GM12878 (cell line): ENCODE data around the gene GPER1. TPM values are rescaled to one million over a fixed set of nuclear protein-coding genes. Genes with fewer than 3 reads are reported as not detected.

Source experiments
- ATAC-seq: fragments of 200-7000 bp; cut with Tn5 transposase; 3 replicates; pipeline ENCODE4 v1.9.1; 2020; ENCODE audit warnings: mild to moderate bottlenecking, moderate library complexity
- BruUV-seq: library from RNA; stranded (reverse); fragments of 400-500 nt; replicated peaks from 2 replicates; lab custom pipeline; 2021; lab: Mats Ljungman, UMichigan
- CTCF ChIA-PET: fragments of 300-600 bp; sonication (Branson Sonifier 250); formaldehyde crosslinking; extraction: SDS; loops from one replicate; lab custom pipeline; 2021; ENCODE audit warnings: inconsistent platforms; lab: Yijun Ruan, JAX
- POLR2A ChIA-PET: fragments of 350-600 bp; formaldehyde crosslinking; extraction: SDS; loops from one replicate; lab custom pipeline; 2021; ENCODE audit warnings: inconsistent platforms; lab: Charles Lee
- RAD21 ChIA-PET: fragments of 300-600 bp; sonication (Branson Sonifier 250); formaldehyde crosslinking; loops from one replicate; lab custom pipeline; 2023; ENCODE audit warnings: antibody characterized with exemption; ENCODE audit not compliant: unreplicated experiment; lab: Charles Lee
- SMC1A ChIA-PET: fragments of 300-600 bp; sonication (Branson Sonifier 250); formaldehyde crosslinking; loops from one replicate; lab custom pipeline; 2023; ENCODE audit not compliant: unreplicated experiment, uncharacterized antibody; lab: Charles Lee
- DNase-seq: peaks from one replicate; pipeline ENCODE4 v3.0.0-alpha.2; 2011; ENCODE audit warnings: low read depth, low spot score
- FAIRE-seq: peaks from 3 replicates; lab custom pipeline; 2011; peaks lifted over from hg19 to GRCh38; lab: Jason Lieb, UNC
- H2AFZ ChIP-seq: 2 replicates; pipeline ENCODE4 v1.6.0; 2011; ENCODE audit warnings: low read depth, low read length, control low read depth; ENCODE audit not compliant: control insufficient read depth
- H3K27ac ChIP-seq: 2 replicates; pipeline ENCODE4 v1.5.1; 2011; ENCODE audit warnings: control low read depth; ENCODE audit not compliant: control insufficient read depth, insufficient read depth
- H3K27me3 ChIP-seq, 2 experiments: replicated peaks in 1 of 2; 2 replicates each; pipeline versions ENCODE4 v1.6.0 to v1.6.1; 2011; ENCODE audit warnings: low read length in 1 of 2; ENCODE audit not compliant: control insufficient read depth in 2 of 2, insufficient read depth in 2 of 2
- H3K36me3 ChIP-seq, 2 experiments: 2 replicates each; pipeline ENCODE4 v1.5.1; 2011; ENCODE audit warnings: low read length in 1 of 2; ENCODE audit not compliant: control insufficient read depth in 2 of 2, insufficient read depth in 2 of 2
- H3K4me1 ChIP-seq: 2 replicates; pipeline ENCODE4 v1.6.1; 2011; ENCODE audit warnings: mild to moderate bottlenecking, low read length, moderate library complexity, mixed read lengths; ENCODE audit not compliant: control insufficient read depth, insufficient read depth
- H3K4me2 ChIP-seq: 2 replicates; pipeline ENCODE4 v1.6.0; 2011; ENCODE audit warnings: control low read depth; ENCODE audit not compliant: control insufficient read depth, insufficient read depth
- H3K4me3 ChIP-seq: fragments of 200-600 bp; sonication (generic); 2 replicates; pipeline ENCODE4 v1.5.1; 2016
- H3K79me2 ChIP-seq: 2 replicates; pipeline ENCODE4 v1.6.0; 2011; ENCODE audit warnings: low read length; ENCODE audit not compliant: control insufficient read depth, insufficient read depth
- H3K9ac ChIP-seq: 2 replicates; pipeline ENCODE4 v1.8.0; 2011; ENCODE audit warnings: low read length, control low read depth, mixed read lengths; ENCODE audit not compliant: control insufficient read depth, insufficient read depth
- H3K9me3 ChIP-seq: replicated peaks from 3 replicates; pipeline ENCODE4 v1.5.1; 2011; ENCODE audit warnings: mild to moderate bottlenecking, low read length; ENCODE audit not compliant: control insufficient read depth, insufficient read depth
- H4K20me1 ChIP-seq: 2 replicates; pipeline ENCODE4 v1.6.0; 2011; ENCODE audit not compliant: control insufficient read depth, insufficient read depth
- CHD1 ChIP-seq: IDR thresholded peaks from 2 replicates; pipeline ENCODE4 v1.6.1; 2012; ENCODE audit warnings: low read depth, low read length, improper control_type of control experiment
- GABPA ChIP-seq: IDR thresholded peaks from 2 replicates; pipeline ENCODE4 v1.6.1; 2014; ENCODE audit warnings: antibody characterized with exemption, low read depth, mild to moderate bottlenecking, inconsistent platforms
- SIN3A ChIP-seq: IDR thresholded peaks from 2 replicates; pipeline ENCODE4 v1.6.1; 2012; ENCODE audit warnings: low read depth, low read length, improper control_type of control experiment
- SUZ12 ChIP-seq: fragments of 200-600 bp; sonication (generic); IDR thresholded peaks from one replicate; pipeline ENCODE4 v1.6.1; 2018; ENCODE audit warnings: antibody characterized with exemption, mild to moderate bottlenecking; ENCODE audit not compliant: unreplicated experiment
- ZNF24 ChIP-seq: fragments of 450-650 bp; IDR thresholded peaks from 2 replicates; pipeline ENCODE4 v1.6.1; 2017; ENCODE audit warnings: antibody characterized with exemption, mild to moderate bottlenecking
- WGBS: methylation state at CpG from one replicate; pipeline ENCODE4 v1.1.6; 2016; ENCODE audit warnings: low lambda C conversion rate; ENCODE audit not compliant: insufficient replicate concordance, insufficient coverage; ENCODE audit errors: missing lambda C conversion rate; 5-methylcytosine and 5-hydroxymethylcytosine counted together
- in situ Hi-C: fragments of 300-500 bp; cut with MboI; formaldehyde crosslinking; loops from 9 replicates; pipeline ENCODE4 v1.14.3; 2018; ENCODE audit warnings: mixed read lengths
- intact Hi-C: fragments of 100-400 bp; cut with micrococcal nuclease; formaldehyde crosslinking; loops from one replicate; pipeline ENCODE4 v1.14.2; 2022; ENCODE audit not compliant: unreplicated experiment
- polyA plus RNA-seq, 11 experiments: library from polyadenylated mRNA; depleted of rRNA in 4 of 11; unstranded in 6 of 11; stranded (reverse) in 5 of 11; fragments of >200 nt; fragmentation: Nextera tagmentation in 4 of 11; fragmentation: Illumina TruSeq in 1 of 11; extraction: Ambion mirVana in 4 of 11; extraction: Trizol in 1 of 11; gene quantifications; 1 replicate in 1 of 11; 2 replicates in 10 of 11; pipeline versions ENCODE4 v1.2.1 to v1.2.3, GENCODE V29; 2011 to 2016; ENCODE audit warnings: inconsistent platforms in 2 of 11, missing spikeins in 2 of 11, low read depth in 1 of 11
- total RNA-seq, 4 experiments: library from RNA; depleted of rRNA in 3 of 4; stranded (reverse); fragments of >200 nt in 3 of 4; fragmentation: Illumina TruSeq in 1 of 4; extraction: Trizol in 1 of 4; gene quantifications; 2 replicates each; pipeline versions ENCODE4 v1.2.1 to v1.2.3, GENCODE V29; 2013 to 2021
- TF ChIP-seq, protein P1 (sequence below): IDR thresholded peaks from 2 replicates; pipeline ENCODE4 v1.6.1; 2012; ENCODE audit warnings: improper control_type of control experiment, low read depth, low read length; ENCODE audit not compliant: insufficient replicate concordance

GPER1 gene
- total and polyA plus RNA-seq, 10 of the 15 experiments (the other 5 are each of a cell fraction or from before 2014, with no cell fraction given): 0.03 to 6.5 (median 2.6) TPM

GRCh38 chr7:1122832-1123501 is 35.1 kb downstream of the GPER1 start:
- no peak overlapping the region for H2AFZ ChIP-seq
- in situ Hi-C loops: no loop called here
- no peaks in the 10 kb centered on the region for H3K79me2 ChIP-seq
- ChIA-PET POLR2A (interaction anchor here (1.2 kb wide), 1 partner anchor 14 kb away, joined by 3 read pairs; no protein-coding TSS in a partner anchor), RAD21 (no interaction called here)
- H3K9me3 ChIP-seq: no peaks in the 10 kb centered on the region
- FAIRE-seq (no peak), DNase-seq (no peak), ATAC-seq (peak; percentile 34; the same call in 2 of the 3 replicates)
- peaks cover 7 to 9% of the 10 kb centered on the region in 2 experiments for H3K36me3 ChIP-seq
- BruUV-seq: no TSS peak
- H4K20me1 ChIP-seq: no peaks in the 10 kb centered on the region
- intact Hi-C loops: no loop called here
- no peak overlapping the region for H3K4me3 ChIP-seq
- H3K27me3 ChIP-seq: no peaks in the 10 kb centered on the region
- TF ChIP-seq GABPA (no peak), SIN3A (no peak), ZNF24 (no peak), SUZ12 (no peak), CHD1 (no peak)
- TF ChIP-seq, protein P1, sequence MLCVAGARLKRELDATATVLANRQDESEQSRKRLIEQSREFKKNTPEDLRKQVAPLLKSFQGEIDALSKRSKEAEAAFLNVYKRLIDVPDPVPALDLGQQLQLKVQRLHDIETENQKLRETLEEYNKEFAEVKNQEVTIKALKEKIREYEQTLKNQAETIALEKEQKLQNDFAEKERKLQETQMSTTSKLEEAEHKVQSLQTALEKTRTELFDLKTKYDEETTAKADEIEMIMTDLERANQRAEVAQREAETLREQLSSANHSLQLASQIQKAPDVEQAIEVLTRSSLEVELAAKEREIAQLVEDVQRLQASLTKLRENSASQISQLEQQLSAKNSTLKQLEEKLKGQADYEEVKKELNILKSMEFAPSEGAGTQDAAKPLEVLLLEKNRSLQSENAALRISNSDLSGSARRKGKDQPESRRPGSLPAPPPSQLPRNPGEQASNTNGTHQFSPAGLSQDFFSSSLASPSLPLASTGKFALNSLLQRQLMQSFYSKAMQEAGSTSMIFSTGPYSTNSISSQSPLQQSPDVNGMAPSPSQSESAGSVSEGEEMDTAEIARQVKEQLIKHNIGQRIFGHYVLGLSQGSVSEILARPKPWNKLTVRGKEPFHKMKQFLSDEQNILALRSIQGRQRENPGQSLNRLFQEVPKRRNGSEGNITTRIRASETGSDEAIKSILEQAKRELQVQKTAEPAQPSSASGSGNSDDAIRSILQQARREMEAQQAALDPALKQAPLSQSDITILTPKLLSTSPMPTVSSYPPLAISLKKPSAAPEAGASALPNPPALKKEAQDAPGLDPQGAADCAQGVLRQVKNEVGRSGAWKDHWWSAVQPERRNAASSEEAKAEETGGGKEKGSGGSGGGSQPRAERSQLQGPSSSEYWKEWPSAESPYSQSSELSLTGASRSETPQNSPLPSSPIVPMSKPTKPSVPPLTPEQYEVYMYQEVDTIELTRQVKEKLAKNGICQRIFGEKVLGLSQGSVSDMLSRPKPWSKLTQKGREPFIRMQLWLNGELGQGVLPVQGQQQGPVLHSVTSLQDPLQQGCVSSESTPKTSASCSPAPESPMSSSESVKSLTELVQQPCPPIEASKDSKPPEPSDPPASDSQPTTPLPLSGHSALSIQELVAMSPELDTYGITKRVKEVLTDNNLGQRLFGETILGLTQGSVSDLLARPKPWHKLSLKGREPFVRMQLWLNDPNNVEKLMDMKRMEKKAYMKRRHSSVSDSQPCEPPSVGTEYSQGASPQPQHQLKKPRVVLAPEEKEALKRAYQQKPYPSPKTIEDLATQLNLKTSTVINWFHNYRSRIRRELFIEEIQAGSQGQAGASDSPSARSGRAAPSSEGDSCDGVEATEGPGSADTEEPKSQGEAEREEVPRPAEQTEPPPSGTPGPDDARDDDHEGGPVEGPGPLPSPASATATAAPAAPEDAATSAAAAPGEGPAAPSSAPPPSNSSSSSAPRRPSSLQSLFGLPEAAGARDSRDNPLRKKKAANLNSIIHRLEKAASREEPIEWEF: no peak
- TF ChIP-seq, all 136 proteins: peak for 0
- Histone ChIP-seq H3K9ac (no peak overlapping the region), H3K27ac (no peak overlapping the region), H3K4me1 (0 out of 2 replicates have a peak, but pooled peaks cover 3% of the 10 kb centered on the region), H3K4me2 (no peak overlapping the region)
- ChIA-PET CTCF (interaction anchor here (0.7 to 1.6 kb wide), 2 partner anchors 13 to 21 kb away, joined by 4 to 5 read pairs; no protein-coding TSS in a partner anchor), SMC1A (no interaction called here)
- 87% methylated on average over 31 of the region's 31 CpGs for WGBS
